Panc1 (cell line): ENCODE results near the gene ST8SIA6.

Experiments
- SIN3A ChIP-seq: IDR thresholded peaks from 2 replicates; pipeline ENCODE4 v1.6.1; 2012; ENCODE audit warnings: low read depth, mild to moderate bottlenecking, low read length, moderate library complexity, borderline replicate concordance; ENCODE audit not compliant: insufficient read depth
- TCF7L2 ChIP-seq: IDR thresholded peaks from 2 replicates; pipeline ENCODE4 v1.6.1; 2011; ENCODE audit warnings: mild to moderate bottlenecking, low read depth, low read length, inconsistent platforms
- TF ChIP-seq, protein P1 (sequence below): fragments of 450-650 bp; IDR thresholded peaks from 2 replicates; pipeline ENCODE4 v1.5.1; 2017; ENCODE audit warnings: mild to moderate bottlenecking
- TF ChIP-seq, protein P2 (sequence below), 2 experiments: IDR thresholded peaks; 2 replicates each; pipeline ENCODE4 v1.6.1; 2011 to 2012; ENCODE audit warnings: low read depth in 2 of 2, control low read depth in 1 of 2, low read length in 1 of 2, mild to moderate bottlenecking in 1 of 2, moderate library complexity in 1 of 2; ENCODE audit not compliant: insufficient read depth in 1 of 2

DNA sequence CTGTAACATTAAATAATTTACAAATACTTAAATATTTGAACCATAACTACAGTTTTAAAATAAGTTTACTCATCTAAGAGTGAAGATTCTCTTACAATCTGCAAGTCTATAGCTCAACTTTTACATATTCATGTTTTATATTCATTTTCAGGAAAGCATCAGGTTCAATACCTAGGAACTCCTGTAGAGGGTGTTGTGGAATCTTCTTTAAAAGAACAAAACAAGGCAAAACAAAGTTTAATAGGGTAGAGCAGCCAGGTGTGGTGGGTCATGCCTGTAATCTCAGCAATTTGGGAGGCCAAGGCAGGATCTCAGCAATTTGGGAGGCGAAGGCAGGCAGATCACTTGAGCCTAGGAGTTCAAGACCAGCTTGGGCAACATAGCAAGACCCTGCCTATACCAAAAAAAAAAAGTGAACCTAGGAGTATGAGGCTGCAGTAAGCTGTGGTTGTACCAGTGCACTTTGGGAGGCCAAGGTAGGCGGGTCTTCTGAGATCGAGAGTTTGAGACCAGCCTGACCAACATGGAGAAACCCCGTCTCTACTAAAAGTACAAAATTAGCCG lies 45.1 kb downstream of the ST8SIA6 start:
- TF ChIP-seq, protein P1, sequence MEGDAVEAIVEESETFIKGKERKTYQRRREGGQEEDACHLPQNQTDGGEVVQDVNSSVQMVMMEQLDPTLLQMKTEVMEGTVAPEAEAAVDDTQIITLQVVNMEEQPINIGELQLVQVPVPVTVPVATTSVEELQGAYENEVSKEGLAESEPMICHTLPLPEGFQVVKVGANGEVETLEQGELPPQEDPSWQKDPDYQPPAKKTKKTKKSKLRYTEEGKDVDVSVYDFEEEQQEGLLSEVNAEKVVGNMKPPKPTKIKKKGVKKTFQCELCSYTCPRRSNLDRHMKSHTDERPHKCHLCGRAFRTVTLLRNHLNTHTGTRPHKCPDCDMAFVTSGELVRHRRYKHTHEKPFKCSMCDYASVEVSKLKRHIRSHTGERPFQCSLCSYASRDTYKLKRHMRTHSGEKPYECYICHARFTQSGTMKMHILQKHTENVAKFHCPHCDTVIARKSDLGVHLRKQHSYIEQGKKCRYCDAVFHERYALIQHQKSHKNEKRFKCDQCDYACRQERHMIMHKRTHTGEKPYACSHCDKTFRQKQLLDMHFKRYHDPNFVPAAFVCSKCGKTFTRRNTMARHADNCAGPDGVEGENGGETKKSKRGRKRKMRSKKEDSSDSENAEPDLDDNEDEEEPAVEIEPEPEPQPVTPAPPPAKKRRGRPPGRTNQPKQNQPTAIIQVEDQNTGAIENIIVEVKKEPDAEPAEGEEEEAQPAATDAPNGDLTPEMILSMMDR = peak; percentile 62
- TF ChIP-seq, protein P2, sequence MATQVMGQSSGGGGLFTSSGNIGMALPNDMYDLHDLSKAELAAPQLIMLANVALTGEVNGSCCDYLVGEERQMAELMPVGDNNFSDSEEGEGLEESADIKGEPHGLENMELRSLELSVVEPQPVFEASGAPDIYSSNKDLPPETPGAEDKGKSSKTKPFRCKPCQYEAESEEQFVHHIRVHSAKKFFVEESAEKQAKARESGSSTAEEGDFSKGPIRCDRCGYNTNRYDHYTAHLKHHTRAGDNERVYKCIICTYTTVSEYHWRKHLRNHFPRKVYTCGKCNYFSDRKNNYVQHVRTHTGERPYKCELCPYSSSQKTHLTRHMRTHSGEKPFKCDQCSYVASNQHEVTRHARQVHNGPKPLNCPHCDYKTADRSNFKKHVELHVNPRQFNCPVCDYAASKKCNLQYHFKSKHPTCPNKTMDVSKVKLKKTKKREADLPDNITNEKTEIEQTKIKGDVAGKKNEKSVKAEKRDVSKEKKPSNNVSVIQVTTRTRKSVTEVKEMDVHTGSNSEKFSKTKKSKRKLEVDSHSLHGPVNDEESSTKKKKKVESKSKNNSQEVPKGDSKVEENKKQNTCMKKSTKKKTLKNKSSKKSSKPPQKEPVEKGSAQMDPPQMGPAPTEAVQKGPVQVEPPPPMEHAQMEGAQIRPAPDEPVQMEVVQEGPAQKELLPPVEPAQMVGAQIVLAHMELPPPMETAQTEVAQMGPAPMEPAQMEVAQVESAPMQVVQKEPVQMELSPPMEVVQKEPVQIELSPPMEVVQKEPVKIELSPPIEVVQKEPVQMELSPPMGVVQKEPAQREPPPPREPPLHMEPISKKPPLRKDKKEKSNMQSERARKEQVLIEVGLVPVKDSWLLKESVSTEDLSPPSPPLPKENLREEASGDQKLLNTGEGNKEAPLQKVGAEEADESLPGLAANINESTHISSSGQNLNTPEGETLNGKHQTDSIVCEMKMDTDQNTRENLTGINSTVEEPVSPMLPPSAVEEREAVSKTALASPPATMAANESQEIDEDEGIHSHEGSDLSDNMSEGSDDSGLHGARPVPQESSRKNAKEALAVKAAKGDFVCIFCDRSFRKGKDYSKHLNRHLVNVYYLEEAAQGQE (IDR thresholded peaks at IDR 0.05; ENCODE audit: insufficient read depth in 1 of 2, low read depth in 2 of 2, low read length in 1 of 2) = no peak
- no peak for TF ChIP-seq TCF7L2
- no peak for TF ChIP-seq SIN3A
